HepG2 (cell line): ENCODE results near the gene MBTPS1. TPM values are rescaled to one million over a fixed set of nuclear protein-coding genes. Genes with fewer than 3 reads are reported as not detected.

Experiments
- EHMT2 ChIP-seq: fragments of 200-600 bp; sonication (generic); IDR thresholded peaks from 2 replicates; pipeline ENCODE4 v1.7.0; 2017; ENCODE audit warnings: antibody characterized with exemption, low read depth, low read length, borderline replicate concordance
- KAT2B ChIP-seq: fragments of 150-350 bp; IDR thresholded peaks from 2 replicates; pipeline ENCODE4 v1.6.1; 2014; ENCODE audit warnings: low read depth, low read length, borderline replicate concordance
- KLF12 ChIP-seq: sonication (generic); formaldehyde crosslinking; IDR thresholded peaks from 2 replicates; pipeline ENCODE4 v1.4.0; 2020; ENCODE audit warnings: missing genetic modification reagents, borderline replicate concordance
- REST ChIP-seq, 2 experiments: IDR thresholded peaks; 2 replicates each; pipeline ENCODE4 v1.6.1; 2011 to 2012; ENCODE audit warnings: low read length in 2 of 2, borderline replicate concordance in 1 of 2, low read depth in 1 of 2, mild to moderate bottlenecking in 1 of 2, moderate library complexity in 1 of 2
- polyA plus RNA-seq, 8 experiments: library from polyadenylated mRNA; depleted of rRNA in 3 of 8; stranded (reverse) in 7 of 8; unstranded in 1 of 8; fragments of >200 nt; fragmentation: Illumina TruSeq in 4 of 8; extraction: Trizol in 4 of 8; gene quantifications; 2 replicates each; pipeline versions ENCODE4 v1.2.1 to v1.2.3, GENCODE V29; 2011 to 2016; ENCODE audit warnings: low read depth in 4 of 8, missing spikeins in 1 of 8, mixed read lengths in 1 of 8; ENCODE audit not compliant: insufficient read depth in 1 of 8
- total RNA-seq, 5 experiments: library from RNA; depleted of rRNA; stranded (reverse); fragments of >200 nt; fragmentation: Illumina TruSeq; extraction: Trizol; gene quantifications; 2 replicates each; pipeline ENCODE4 v1.2.3, GENCODE V29; 2016; ENCODE audit warnings: low read depth in 1 of 5
- TF ChIP-seq, protein P1 (sequence below): sonication (generic); formaldehyde crosslinking; IDR thresholded peaks from 2 replicates; pipeline ENCODE4 v1.4.0; 2020; ENCODE audit warnings: missing genetic modification reagents, borderline replicate concordance
- TF ChIP-seq, protein P2 (sequence below): sonication (generic); formaldehyde crosslinking; IDR thresholded peaks from 2 replicates; pipeline ENCODE4 v1.4.0; 2020; ENCODE audit warnings: missing genetic modification reagents
- TF ChIP-seq, protein P3 (sequence below): sonication (generic); formaldehyde crosslinking; IDR thresholded peaks from 2 replicates; pipeline ENCODE4 v1.8.0; 2022; ENCODE audit warnings: missing genetic modification reagents, mild to moderate bottlenecking, borderline replicate concordance
- TF ChIP-seq, protein P4 (sequence below): sonication (generic); formaldehyde crosslinking; conservative IDR thresholded peaks from 2 replicates; pipeline ENCODE4 v1.4.0; 2020; ENCODE audit warnings: missing genetic modification reagents

Gene MBTPS1
- total and polyA plus RNA-seq, 2 of the 13 experiments (the other 11 are each of a cell fraction or from before 2014, with no cell fraction given), result 56.7 to 91.3 TPM

- TF ChIP-seq, protein P1, sequence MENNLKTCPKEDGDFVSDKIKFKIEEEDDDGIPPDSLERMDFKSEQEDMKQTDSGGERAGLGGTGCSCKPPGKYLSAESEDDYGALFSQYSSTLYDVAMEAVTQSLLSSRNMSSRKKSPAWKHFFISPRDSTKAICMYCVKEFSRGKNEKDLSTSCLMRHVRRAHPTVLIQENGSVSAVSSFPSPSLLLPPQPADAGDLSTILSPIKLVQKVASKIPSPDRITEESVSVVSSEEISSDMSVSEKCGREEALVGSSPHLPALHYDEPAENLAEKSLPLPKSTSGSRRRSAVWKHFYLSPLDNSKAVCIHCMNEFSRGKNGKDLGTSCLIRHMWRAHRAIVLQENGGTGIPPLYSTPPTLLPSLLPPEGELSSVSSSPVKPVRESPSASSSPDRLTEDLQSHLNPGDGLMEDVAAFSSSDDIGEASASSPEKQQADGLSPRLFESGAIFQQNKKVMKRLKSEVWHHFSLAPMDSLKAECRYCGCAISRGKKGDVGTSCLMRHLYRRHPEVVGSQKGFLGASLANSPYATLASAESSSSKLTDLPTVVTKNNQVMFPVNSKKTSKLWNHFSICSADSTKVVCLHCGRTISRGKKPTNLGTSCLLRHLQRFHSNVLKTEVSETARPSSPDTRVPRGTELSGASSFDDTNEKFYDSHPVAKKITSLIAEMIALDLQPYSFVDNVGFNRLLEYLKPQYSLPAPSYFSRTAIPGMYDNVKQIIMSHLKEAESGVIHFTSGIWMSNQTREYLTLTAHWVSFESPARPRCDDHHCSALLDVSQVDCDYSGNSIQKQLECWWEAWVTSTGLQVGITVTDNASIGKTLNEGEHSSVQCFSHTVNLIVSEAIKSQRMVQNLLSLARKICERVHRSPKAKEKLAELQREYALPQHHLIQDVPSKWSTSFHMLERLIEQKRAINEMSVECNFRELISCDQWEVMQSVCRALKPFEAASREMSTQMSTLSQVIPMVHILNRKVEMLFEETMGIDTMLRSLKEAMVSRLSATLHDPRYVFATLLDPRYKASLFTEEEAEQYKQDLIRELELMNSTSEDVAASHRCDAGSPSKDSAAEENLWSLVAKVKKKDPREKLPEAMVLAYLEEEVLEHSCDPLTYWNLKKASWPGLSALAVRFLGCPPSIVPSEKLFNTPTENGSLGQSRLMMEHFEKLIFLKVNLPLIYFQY (CRISPR knock-in tag), result no peak
- TF ChIP-seq, protein P2, sequence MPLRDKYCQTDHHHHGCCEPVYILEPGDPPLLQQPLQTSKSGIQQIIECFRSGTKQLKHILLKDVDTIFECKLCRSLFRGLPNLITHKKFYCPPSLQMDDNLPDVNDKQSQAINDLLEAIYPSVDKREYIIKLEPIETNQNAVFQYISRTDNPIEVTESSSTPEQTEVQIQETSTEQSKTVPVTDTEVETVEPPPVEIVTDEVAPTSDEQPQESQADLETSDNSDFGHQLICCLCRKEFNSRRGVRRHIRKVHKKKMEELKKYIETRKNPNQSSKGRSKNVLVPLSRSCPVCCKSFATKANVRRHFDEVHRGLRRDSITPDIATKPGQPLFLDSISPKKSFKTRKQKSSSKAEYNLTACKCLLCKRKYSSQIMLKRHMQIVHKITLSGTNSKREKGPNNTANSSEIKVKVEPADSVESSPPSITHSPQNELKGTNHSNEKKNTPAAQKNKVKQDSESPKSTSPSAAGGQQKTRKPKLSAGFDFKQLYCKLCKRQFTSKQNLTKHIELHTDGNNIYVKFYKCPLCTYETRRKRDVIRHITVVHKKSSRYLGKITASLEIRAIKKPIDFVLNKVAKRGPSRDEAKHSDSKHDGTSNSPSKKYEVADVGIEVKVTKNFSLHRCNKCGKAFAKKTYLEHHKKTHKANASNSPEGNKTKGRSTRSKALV (CRISPR knock-in tag), result no peak
- TF ChIP-seq, protein P3, sequence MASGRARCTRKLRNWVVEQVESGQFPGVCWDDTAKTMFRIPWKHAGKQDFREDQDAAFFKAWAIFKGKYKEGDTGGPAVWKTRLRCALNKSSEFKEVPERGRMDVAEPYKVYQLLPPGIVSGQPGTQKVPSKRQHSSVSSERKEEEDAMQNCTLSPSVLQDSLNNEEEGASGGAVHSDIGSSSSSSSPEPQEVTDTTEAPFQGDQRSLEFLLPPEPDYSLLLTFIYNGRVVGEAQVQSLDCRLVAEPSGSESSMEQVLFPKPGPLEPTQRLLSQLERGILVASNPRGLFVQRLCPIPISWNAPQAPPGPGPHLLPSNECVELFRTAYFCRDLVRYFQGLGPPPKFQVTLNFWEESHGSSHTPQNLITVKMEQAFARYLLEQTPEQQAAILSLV (CRISPR knock-in tag), result no peak
- TF ChIP-seq REST (IDR thresholded peaks at IDR 0.05; ENCODE audit: borderline replicate concordance in 1 of 2, low read depth in 1 of 2, low read length in 2 of 2), result no peak
- TF ChIP-seq, protein P4, sequence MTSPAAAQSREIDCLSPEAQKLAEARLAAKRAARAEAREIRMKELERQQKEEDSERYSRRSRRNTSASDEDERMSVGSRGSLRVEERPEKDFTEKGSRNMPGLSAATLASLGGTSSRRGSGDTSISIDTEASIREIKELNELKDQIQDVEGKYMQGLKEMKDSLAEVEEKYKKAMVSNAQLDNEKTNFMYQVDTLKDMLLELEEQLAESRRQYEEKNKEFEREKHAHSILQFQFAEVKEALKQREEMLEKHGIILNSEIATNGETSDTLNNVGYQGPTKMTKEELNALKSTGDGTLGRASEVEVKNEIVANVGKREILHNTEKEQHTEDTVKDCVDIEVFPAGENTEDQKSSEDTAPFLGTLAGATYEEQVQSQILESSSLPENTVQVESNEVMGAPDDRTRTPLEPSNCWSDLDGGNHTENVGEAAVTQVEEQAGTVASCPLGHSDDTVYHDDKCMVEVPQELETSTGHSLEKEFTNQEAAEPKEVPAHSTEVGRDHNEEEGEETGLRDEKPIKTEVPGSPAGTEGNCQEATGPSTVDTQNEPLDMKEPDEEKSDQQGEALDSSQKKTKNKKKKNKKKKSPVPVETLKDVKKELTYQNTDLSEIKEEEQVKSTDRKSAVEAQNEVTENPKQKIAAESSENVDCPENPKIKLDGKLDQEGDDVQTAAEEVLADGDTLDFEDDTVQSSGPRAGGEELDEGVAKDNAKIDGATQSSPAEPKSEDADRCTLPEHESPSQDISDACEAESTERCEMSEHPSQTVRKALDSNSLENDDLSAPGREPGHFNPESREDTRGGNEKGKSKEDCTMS (CRISPR knock-in tag), result no peak
- TF ChIP-seq EHMT2, result no peak
- no peak for TF ChIP-seq KAT2B
- no peak for TF ChIP-seq KLF12 (CRISPR knock-in tag)
Observed at GRCh38 chr16:84141143-84141670, 24.5 kb upstream of the MBTPS1 start (continued).
